CD14-positive monocyte (primary cell): Measurements from ENCODE around the gene CYP21A2. TPM values are rescaled to one million over a fixed set of nuclear protein-coding genes. Genes with fewer than 3 reads are reported as not detected.

Experiments used
- DNase-seq, 3 donors: peaks; one replicate each; pipeline ENCODE4 v3.0.0-alpha.2; 2011 to 2022
- H2AFZ ChIP-seq: 2 replicates; pipeline ENCODE4 v1.6.0; 2012; ENCODE audit warnings: mild to moderate bottlenecking, low read depth, low read length, inconsistent platforms; ENCODE audit not compliant: insufficient read depth, poor library complexity, severe bottlenecking
- H3K27ac ChIP-seq, 2 donors: 1 replicate in 1 of 2; 2 replicates in 1 of 2; pipeline ENCODE4 v1.5.1; 2012 to 2013; ENCODE audit warnings: low read length in 2 of 2, control low read depth in 1 of 2, inconsistent platforms in 1 of 2, low read depth in 1 of 2, mild to moderate bottlenecking in 1 of 2
- H3K27me3 ChIP-seq, 2 donors: one replicate each; pipeline versions ENCODE4 v1.6.0 to v1.6.1; 2011 to 2013; ENCODE audit warnings: low read length in 2 of 2; ENCODE audit not compliant: control insufficient read depth in 2 of 2, insufficient read depth in 2 of 2
- H3K36me3 ChIP-seq, 2 donors: replicated peaks in 1 of 2; 1 replicate in 1 of 2; 2 replicates in 1 of 2; pipeline versions ENCODE4 v1.5.1 to v1.6.1; 2012 to 2013; ENCODE audit warnings: low read length in 2 of 2, control low read depth in 1 of 2, inconsistent platforms in 1 of 2, mild to moderate bottlenecking in 1 of 2; ENCODE audit not compliant: insufficient read depth in 2 of 2, control insufficient read depth in 1 of 2
- H3K4me1 ChIP-seq, 2 donors: 1 replicate in 1 of 2; 2 replicates in 1 of 2; pipeline versions ENCODE4 v1.5.1 to v1.6.1; 2012 to 2013; ENCODE audit warnings: low read length in 2 of 2, control low read depth in 1 of 2, inconsistent platforms in 1 of 2, mild to moderate bottlenecking in 1 of 2, moderate library complexity in 1 of 2; ENCODE audit not compliant: insufficient read depth in 2 of 2, control insufficient read depth in 1 of 2
- H3K4me2 ChIP-seq: replicated peaks from 2 replicates; pipeline ENCODE3; 2012; ENCODE audit warnings: low read length, moderate library complexity, mild to moderate bottlenecking; ENCODE audit not compliant: poor library complexity, severe bottlenecking; ENCODE audit errors: extremely low read depth
- H3K4me3 ChIP-seq, 3 experiments: fragments of 200-600 bp in 1 of 3; sonication (generic) in 1 of 3; replicated peaks in 1 of 3; 1 replicate in 2 of 3; 2 replicates in 1 of 3; pipeline ENCODE4 v1.5.1; 2011 to 2013; ENCODE audit warnings: low read length in 3 of 3, mild to moderate bottlenecking in 3 of 3, control low read depth in 2 of 3, low read depth in 2 of 3, inconsistent platforms in 1 of 3, moderate library complexity in 1 of 3
- H3K79me2 ChIP-seq: 2 replicates; pipeline ENCODE4 v1.6.0; 2012; ENCODE audit warnings: mild to moderate bottlenecking, control low read depth, inconsistent platforms, low read length, moderate library complexity; ENCODE audit not compliant: insufficient read depth
- H3K9ac ChIP-seq: 2 replicates; pipeline ENCODE4 v1.6.0; 2017; ENCODE audit warnings: low read length, mild to moderate bottlenecking; ENCODE audit not compliant: insufficient read depth, poor library complexity, severe bottlenecking
- H3K9me3 ChIP-seq, 2 donors: replicated peaks in 1 of 2; 1 replicate in 1 of 2; 2 replicates in 1 of 2; pipeline versions ENCODE4 v1.5.1 to v1.6.1; 2012 to 2013; ENCODE audit warnings: low read length in 2 of 2, control low read depth in 1 of 2; ENCODE audit not compliant: control insufficient read depth in 1 of 2, insufficient read depth in 1 of 2
- H4K20me1 ChIP-seq: 2 replicates; pipeline ENCODE4 v1.6.0; 2012; ENCODE audit warnings: mild to moderate bottlenecking, low read length, control low read depth, moderate library complexity; ENCODE audit not compliant: insufficient read depth
- H3K27ac Mint-ChIP-seq, 7 donors: one replicate each; pipeline ENCODE4 v1.8.0; 2020; ENCODE audit warnings: mild to moderate bottlenecking in 7 of 7, mixed read lengths in 7 of 7, moderate library complexity in 6 of 7, inconsistent platforms in 2 of 7
- H3K27me3 Mint-ChIP-seq, 3 donors: one replicate each; pipeline ENCODE4 v1.8.0; 2021 to 2022; ENCODE audit warnings: low read depth in 3 of 3, mild to moderate bottlenecking in 3 of 3, mixed read lengths in 3 of 3, moderate library complexity in 3 of 3, inconsistent platforms in 1 of 3
- H3K36me3 Mint-ChIP-seq, 2 donors: one replicate each; pipeline ENCODE4 v1.8.0; 2020; ENCODE audit warnings: mixed read lengths in 2 of 2, inconsistent platforms in 1 of 2, mild to moderate bottlenecking in 1 of 2
- H3K4me1 Mint-ChIP-seq: one replicate; pipeline ENCODE4 v1.8.0; 2020; ENCODE audit warnings: mild to moderate bottlenecking, mixed read lengths
- H3K4me3 Mint-ChIP-seq, 2 donors: one replicate each; pipeline ENCODE4 v1.8.0; 2020; ENCODE audit warnings: mild to moderate bottlenecking in 2 of 2, mixed read lengths in 2 of 2, moderate library complexity in 1 of 2
- H3K9me3 Mint-ChIP-seq, 7 donors: one replicate each; pipeline ENCODE4 v1.8.0; 2020 to 2022; ENCODE audit warnings: mixed read lengths in 7 of 7, mild to moderate bottlenecking in 6 of 7, moderate library complexity in 6 of 7, inconsistent platforms in 2 of 7
- CTCF ChIP-seq: fragments of 200-600 bp; IDR thresholded peaks from one replicate; pipeline ENCODE4 v1.8.0; 2022; ENCODE audit warnings: antibody characterized with exemption, mild to moderate bottlenecking
- WGBS: methylation state at CpG from one replicate; pipeline ENCODE4 v1.1.5; 2013; ENCODE audit warnings: missing lambda C conversion rate; ENCODE audit not compliant: insufficient coverage; 5-methylcytosine and 5-hydroxymethylcytosine counted together
- intact Hi-C, 2 donors: fragments of 100-400 bp; cut with micrococcal nuclease; formaldehyde crosslinking; loops; one replicate each; pipeline versions ENCODE4 v1.15.0 to v1.15.1; 2023
- polyA plus RNA-seq, 3 donors: library from polyadenylated mRNA; depleted of rRNA in 1 of 3; unstranded in 2 of 3; stranded (reverse) in 1 of 3; fragments of 300-500 nt in 2 of 3; fragments of >200 nt in 1 of 3; fragmentation: Illumina TruSeq in 2 of 3; gene quantifications; 1 replicate in 2 of 3; 2 replicates in 1 of 3; pipeline ENCODE4 v1.2.3, GENCODE V29; 2012 to 2021

Gene CYP21A2
- polyA plus RNA-seq, 3 donors, result 0.16 TPM; not detected in 2

GRCh38 chr6:32058511-32058963 is 20.3 kb downstream of the CYP21A2 start:
- 93% methylated on average over 9 of the region's 11 CpGs for WGBS
- no peak overlapping the region for H3K4me3 Mint-ChIP-seq
- Histone ChIP-seq H3K9ac (no peak overlapping the region), H3K9me3 (no peaks in the 10 kb centered on the region), H3K27ac (no peak overlapping the region), H3K4me1 (no peaks in the 10 kb centered on the region), H4K20me1 (no peaks in the 10 kb centered on the region), H3K4me2 (no peak overlapping the region), H3K79me2 (no peaks in the 10 kb centered on the region), H3K36me3 (no peaks in the 10 kb centered on the region), H3K27me3 (no peaks in the 10 kb centered on the region), H2AFZ (no peak overlapping the region), H3K4me3 (no peak overlapping the region)
- no peaks in the 10 kb centered on the region for H3K4me1 Mint-ChIP-seq
- H3K9me3 Mint-ChIP-seq, result no peaks in the 10 kb centered on the region
- no peak for TF ChIP-seq CTCF
- H3K27me3 Mint-ChIP-seq, result peaks cover 7 to 10% (median 7%) of the 10 kb centered on the region in 3 donors
- DNase-seq, result no peak
- no peaks in the 10 kb centered on the region for H3K36me3 Mint-ChIP-seq
- intact Hi-C loops, result no loop called here
- H3K27ac Mint-ChIP-seq, result no peak overlapping the region

- no peaks in the 10 kb centered on the region for H4K20me1 ChIP-seq
- Mint-ChIP-seq H3K27me3 (peaks cover 1 to 10% (median 8%) of the 10 kb centered on the region in 3 donors), H3K27ac (no peak overlapping the region), H3K4me1 (no peaks in the 10 kb centered on the region), H3K9me3 (no peaks in the 10 kb centered on the region), H3K4me3 (no peak overlapping the region), H3K36me3 (no peaks in the 10 kb centered on the region)
- H3K4me2 ChIP-seq, result no peak overlapping the region
- H3K4me1 ChIP-seq, result no peaks in the 10 kb centered on the region
- H3K36me3 ChIP-seq, result no peaks in the 10 kb centered on the region
- intact Hi-C loops, result no loop called here
- WGBS, result 88% methylated on average over 9 of the region's 28 CpGs
- no peaks in the 10 kb centered on the region for H3K79me2 ChIP-seq
- H3K9me3 ChIP-seq, result no peaks in the 10 kb centered on the region
- no peak overlapping the region for H3K27ac ChIP-seq
- H3K27me3 ChIP-seq, result no peaks in the 10 kb centered on the region
- no peak overlapping the region for H3K9ac ChIP-seq
- H2AFZ ChIP-seq, result no peak overlapping the region
- no peak for DNase-seq
- TF ChIP-seq CTCF, result no peak
- no peak overlapping the region for H3K4me3 ChIP-seq
Observed at GRCh38 chr6:32060966-32061655, 22.9 kb downstream of the CYP21A2 start.
